Right cardiac atrium (tissue), 5 donors: ENCODE data around the gene CENPVL1. TPM values are rescaled to one million over a fixed set of nuclear protein-coding genes. Genes with fewer than 3 reads are reported as not detected.
"Not testable (repeated sequence)": the region's sequence is repeated elsewhere in the genome, so short reads cannot be mapped to it uniquely, and the experiment has no call there.

Experiments
- ATAC-seq, 2 donors: fragments of 200-7000 bp; cut with Tn5 transposase; one replicate each; pipeline versions ENCODE4 v1.8.0 to v1.9.1; 2020; ENCODE audit warnings: moderate library complexity in 2 of 2, mild to moderate bottlenecking in 1 of 2
- DNase-seq, 3 donors: peaks; one replicate each; pipeline ENCODE4 v3.0.0-alpha.2; 2020
- H3K27ac ChIP-seq: one replicate; pipeline ENCODE4 v1.5.1; 2013; ENCODE audit warnings: mild to moderate bottlenecking, low read length, control low read depth, moderate library complexity
- H3K27me3 ChIP-seq: one replicate; pipeline ENCODE4 v1.6.1; 2013; ENCODE audit not compliant: control insufficient read depth, insufficient read depth
- H3K4me1 ChIP-seq: one replicate; pipeline ENCODE4 v1.6.1; 2013; ENCODE audit warnings: low read length; ENCODE audit not compliant: control insufficient read depth, insufficient read depth
- H3K4me3 ChIP-seq: one replicate; pipeline ENCODE4 v1.5.1; 2013; ENCODE audit warnings: low read length, control low read depth
- H3K9me3 ChIP-seq: one replicate; pipeline ENCODE4 v1.6.1; 2013; ENCODE audit warnings: low read length; ENCODE audit not compliant: control insufficient read depth
- WGBS: extraction: QIAGEN DNeasy Blood & Tissue Kit; methylation state at CpG from one replicate; pipeline ENCODE4 v1.1.7; 2013; 5-methylcytosine and 5-hydroxymethylcytosine counted together
- intact Hi-C, 4 donors: fragments of 100-400 bp; cut with DNase I; formaldehyde crosslinking; loops; one replicate each; pipeline versions ENCODE4 v1.11.0 to v1.14.0; 2022 to 2023
- long read RNA-seq, 4 donors: library from polyadenylated mRNA; unstranded; transcript quantifications; one replicate each; pipeline ENCODE4 v2.0.0, GENCODE V29; 2020 to 2021
- polyA plus RNA-seq: library from polyadenylated mRNA; stranded (reverse); fragments of 200-250 nt; gene quantifications from one replicate; pipeline ENCODE4 v1.2.3, GENCODE V29; 2013
- total RNA-seq, 4 donors: library from RNA; stranded (reverse); fragmentation: NEBNext Ultra II Directional; extraction: Animal tissue kit (Norgen Biotek cat#: 25700); gene quantifications; one replicate each; pipeline ENCODE4 v1.2.1, GENCODE V29; 2021
- donor health status: healthy with polysubstance abuse.
- donor health status: DM: no; HTN: yes; CAD: no.
- donor health status: DM: no; HTN: no; CAD: no.
- donor health status: DM: no; HTN: yes; CAD: no; lungs with severe emphysema.
- donor health status: DM: yes; HTN: yes; CAD: no.

CENPVL1 gene
- total RNA-seq: not detected
- polyA plus RNA-seq: not detected
- long read RNA-seq, donor 1: 0 reads
- long read RNA-seq, donor 2: 0 reads
- long read RNA-seq, donor 3: 0 reads
- long read RNA-seq, donor 4: 0 reads

DNA sequence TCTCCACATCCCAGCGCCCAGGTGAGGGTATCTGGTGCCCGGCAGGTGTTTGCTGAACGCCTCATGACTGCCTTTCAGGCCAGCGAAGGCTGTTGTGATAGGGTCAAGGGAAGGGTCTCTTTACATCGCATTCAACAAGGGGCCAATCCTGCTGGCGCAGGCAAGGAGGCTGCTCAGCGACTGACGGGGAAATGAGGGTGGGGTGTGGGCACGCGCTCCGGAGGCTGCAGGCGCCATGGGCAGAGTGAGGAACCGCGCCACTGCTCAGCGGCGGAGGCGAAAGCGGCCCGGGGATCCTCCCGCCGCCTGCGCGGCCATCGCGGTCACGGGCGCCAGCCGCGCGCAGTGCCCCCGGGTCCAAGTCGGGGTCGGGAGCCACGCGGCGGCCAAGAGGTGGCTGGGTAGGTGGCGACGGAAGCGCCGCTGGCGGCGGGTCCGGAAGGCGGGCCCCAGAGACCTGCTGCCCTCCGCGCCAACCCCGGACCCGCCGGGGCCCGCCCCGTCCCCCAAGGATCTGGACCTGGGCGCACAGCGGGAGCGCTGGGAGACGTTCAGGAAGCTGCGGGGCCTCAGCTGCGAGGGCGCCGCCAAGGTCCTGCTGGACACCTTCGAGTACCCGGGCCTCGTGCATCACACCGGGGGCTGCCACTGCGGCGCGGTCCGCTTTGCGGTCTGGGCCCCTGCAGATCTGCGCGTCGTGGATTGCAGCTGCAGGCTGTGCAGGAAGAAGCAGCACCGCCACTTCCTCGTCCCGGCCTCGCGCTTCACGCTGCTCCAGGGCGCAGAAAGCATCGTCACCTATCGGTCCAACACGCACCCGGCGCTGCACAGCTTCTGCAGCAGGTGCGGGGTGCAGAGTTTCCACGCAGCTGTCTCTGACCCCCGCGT is at the start of gene CENPVL1:
Gene CENPVL1, plus strand, starts transcription at position 236 of the 888 bp plus-strand sequence. Its CDS starts 0 bp downstream, at position 236.
- DNase-seq, H3K4me3 ChIP-seq, ATAC-seq, H3K9me3 ChIP-seq, H3K27ac ChIP-seq, H3K27me3 ChIP-seq, H3K4me1 ChIP-seq, intact Hi-C loops: not testable (repeated sequence)
- WGBS: no CpG with 5 or more reads among the region's 87 CpGs

DNA sequence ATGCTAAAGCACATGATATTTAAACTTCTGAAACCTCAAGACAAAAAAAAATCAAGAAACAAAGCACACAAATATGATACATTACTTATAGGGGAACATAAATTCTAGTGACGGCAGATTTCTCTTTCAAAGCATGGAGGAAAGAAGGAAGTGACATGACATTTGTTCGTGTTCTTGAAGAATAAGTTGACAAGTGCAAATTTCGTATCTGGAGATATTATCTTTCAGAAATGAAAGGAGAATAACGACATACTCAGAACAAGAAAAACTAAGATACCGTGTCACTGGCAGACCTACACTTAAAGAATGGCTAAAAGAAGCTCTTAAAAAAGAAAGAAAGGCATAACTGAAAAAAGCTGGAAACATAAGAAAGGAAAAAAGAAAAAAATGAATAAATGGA is 44.3 kb upstream of the CENPVL1 start:
- 54% methylated on average over 5 of the region's 5 CpGs for WGBS
- Histone ChIP-seq H3K27ac (no peak overlapping the region), H3K27me3 (no peaks in the 10 kb centered on the region), H3K9me3 (no peaks in the 10 kb centered on the region), H3K4me3 (no peak overlapping the region), H3K4me1 (no peaks in the 10 kb centered on the region)
- intact Hi-C loops: no loop called here
- ATAC-seq (no peak), DNase-seq (no peak)

GRCh38 chrX:51679689-51680433 is 30.5 kb upstream of the CENPVL1 start:
- H3K27me3 ChIP-seq, H3K4me1 ChIP-seq, DNase-seq, H3K9me3 ChIP-seq, H3K27ac ChIP-seq, intact Hi-C loops, H3K4me3 ChIP-seq, ATAC-seq: not testable (repeated sequence)
- WGBS: no CpG with 5 or more reads among the region's 18 CpGs

DNA sequence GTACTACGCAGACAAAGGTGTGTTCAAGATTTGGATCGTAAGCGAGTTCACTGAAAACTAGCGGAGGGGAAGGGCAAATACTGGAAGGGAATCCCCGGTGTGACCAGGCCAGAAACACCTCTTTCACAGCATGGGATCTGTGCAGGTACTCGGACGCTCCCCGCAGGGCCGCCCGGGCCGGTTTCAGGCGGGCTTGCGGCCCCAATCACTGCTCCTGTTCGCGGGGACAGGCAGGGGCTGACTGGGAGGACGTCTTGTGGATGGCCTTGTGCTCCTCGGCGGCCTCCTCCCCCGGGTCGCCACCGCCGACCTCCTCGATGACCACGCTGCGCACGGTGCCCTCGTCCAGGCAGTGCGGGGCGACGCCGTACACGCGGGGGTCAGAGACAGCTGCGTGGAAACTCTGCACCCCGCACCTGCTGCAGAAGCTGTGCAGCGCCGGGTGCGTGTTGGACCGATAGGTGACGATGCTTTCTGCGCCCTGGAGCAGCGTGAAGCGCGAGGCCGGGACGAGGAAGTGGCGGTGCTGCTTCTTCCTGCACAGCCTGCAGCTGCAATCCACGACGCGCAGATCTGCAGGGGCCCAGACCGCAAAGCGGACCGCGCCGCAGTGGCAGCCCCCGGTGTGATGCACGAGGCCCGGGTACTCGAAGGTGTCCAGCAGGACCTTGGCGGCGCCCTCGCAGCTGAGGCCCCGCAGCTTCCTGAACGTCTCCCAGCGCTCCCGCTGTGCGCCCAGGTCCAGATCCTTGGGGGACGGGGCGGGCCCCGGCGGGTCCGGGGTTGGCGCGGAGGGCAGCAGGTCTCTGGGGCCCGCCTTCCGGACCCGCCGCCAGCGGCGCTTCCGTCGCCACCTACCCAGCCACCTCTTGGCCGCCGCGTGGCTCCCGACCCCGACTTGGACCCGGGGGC is 28.2 kb upstream of the CENPVL1 start:
- H3K4me1 ChIP-seq, H3K27ac ChIP-seq, DNase-seq, H3K4me3 ChIP-seq, intact Hi-C loops, ATAC-seq, H3K9me3 ChIP-seq, H3K27me3 ChIP-seq: not testable (repeated sequence)
- no CpG with 5 or more reads among the region's 88 CpGs for WGBS

DNA sequence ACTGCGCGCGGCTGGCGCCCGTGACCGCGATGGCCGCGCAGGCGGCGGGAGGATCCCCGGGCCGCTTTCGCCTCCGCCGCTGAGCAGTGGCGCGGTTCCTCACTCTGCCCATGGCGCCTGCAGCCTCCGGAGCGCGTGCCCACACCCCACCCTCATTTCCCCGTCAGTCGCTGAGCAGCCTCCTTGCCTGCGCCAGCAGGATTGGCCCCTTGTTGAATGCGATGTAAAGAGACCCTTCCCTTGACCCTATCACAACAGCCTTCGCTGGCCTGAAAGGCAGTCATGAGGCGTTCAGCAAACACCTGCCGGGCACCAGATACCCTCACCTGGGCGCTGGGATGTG is 27.6 kb upstream of the CENPVL1 start, which contains the start of gene CENPVL2:
Gene CENPVL2, minus strand, starts transcription at position 112 of the 343 bp plus-strand sequence. Its CDS starts 0 bp downstream, at position 112.
- WGBS: no CpG with 5 or more reads among the region's 30 CpGs
- H3K27me3 ChIP-seq, ATAC-seq, H3K27ac ChIP-seq, DNase-seq, H3K4me1 ChIP-seq, H3K4me3 ChIP-seq, H3K9me3 ChIP-seq, intact Hi-C loops: not testable (repeated sequence)

- Histone ChIP-seq H3K4me3 (no peak overlapping the region), H3K27me3 (no peaks in the 10 kb centered on the region), H3K4me1 (no peaks in the 10 kb centered on the region), H3K27ac (no peak overlapping the region), H3K9me3 (no peaks in the 10 kb centered on the region)
- ATAC-seq (no peak), DNase-seq (no peak)
- 79% methylated on average over 6 of the region's 6 CpGs for WGBS
- intact Hi-C loops: no loop called here
Measured at GRCh38 chrX:51694254-51694653, 16.1 kb upstream of the CENPVL1 start.

GRCh38 chrX:51697397-51697796 is 12.9 kb upstream of the CENPVL1 start:
- H3K27ac ChIP-seq: no peak overlapping the region
- no peaks in the 10 kb centered on the region for H3K9me3 ChIP-seq
- no peaks in the 10 kb centered on the region for H3K27me3 ChIP-seq
- H3K4me1 ChIP-seq: no peaks in the 10 kb centered on the region
- DNase-seq: no peak
- WGBS: 86% methylated on average over 8 of the region's 8 CpGs
- intact Hi-C loops: no loop called here
- no peak for ATAC-seq
- H3K4me3 ChIP-seq: no peak overlapping the region

GRCh38 chrX:51712943-51713647 is 2.8 kb downstream of the CENPVL1 start:
- WGBS: no CpG with 5 or more reads among the region's 18 CpGs
- H3K9me3 ChIP-seq, intact Hi-C loops: not testable (repeated sequence)

DNA sequence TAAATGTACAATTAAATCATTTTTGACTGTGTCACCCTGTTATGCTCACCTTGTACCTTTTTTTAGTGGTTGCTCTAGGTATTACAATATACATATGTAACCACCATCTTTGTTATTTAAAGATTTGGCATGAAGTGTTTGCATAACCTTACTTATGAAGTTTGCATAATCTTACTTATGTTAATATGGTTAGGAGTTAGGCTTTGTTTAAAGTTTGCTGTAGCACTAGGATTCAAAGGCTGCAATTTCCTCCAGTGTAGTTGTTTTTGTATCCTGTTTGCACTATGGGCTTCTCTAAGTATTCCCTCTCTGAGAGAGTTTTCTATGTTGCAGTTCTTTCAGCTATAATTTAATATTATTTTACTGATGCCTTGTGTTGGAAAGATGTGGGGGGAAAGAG is 17.9 kb downstream of the CENPVL1 start:
- intact Hi-C loops: no loop called here
- ATAC-seq (no peak), DNase-seq (no peak)
- no peaks in the 10 kb centered on the region for H3K4me1 ChIP-seq
- H3K27ac ChIP-seq: no peak overlapping the region
- no peaks in the 10 kb centered on the region for H3K27me3 ChIP-seq
- H3K4me3 ChIP-seq: no peak overlapping the region
- H3K9me3 ChIP-seq: no peaks in the 10 kb centered on the region

More at GRCh38 chrX:51712943-51713647, 2.8 kb downstream of the CENPVL1 start:
- not testable (repeated sequence) for H3K27ac ChIP-seq, DNase-seq, H3K4me3 ChIP-seq, H3K4me1 ChIP-seq, H3K27me3 ChIP-seq, ATAC-seq

DNA sequence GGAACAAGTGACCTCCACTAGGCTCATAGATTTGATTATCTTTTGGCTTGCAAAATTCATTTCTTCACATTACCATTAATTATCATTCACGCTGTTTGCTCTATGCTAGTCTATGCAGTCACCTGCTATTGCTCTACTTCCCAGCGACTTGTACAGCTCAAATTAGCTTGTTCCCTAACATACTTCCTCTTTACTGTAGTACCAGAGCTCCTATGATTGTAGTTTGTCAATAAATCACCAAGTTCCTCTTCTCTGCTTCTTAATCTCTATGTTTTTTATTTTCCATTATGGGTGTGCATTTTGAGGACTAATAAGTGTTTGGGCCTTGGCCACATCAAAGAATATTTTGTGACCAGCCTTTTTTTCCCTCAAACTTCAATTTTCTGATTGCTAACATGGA is 26.8 kb downstream of the CENPVL1 start:
- 65% methylated on average over 2 of the region's 2 CpGs for WGBS
- no peak for DNase-seq
- intact Hi-C loops: no loop called here
- H3K4me1 ChIP-seq: no peaks in the 10 kb centered on the region
- ATAC-seq: no peak
- no peak overlapping the region for H3K27ac ChIP-seq
- no peak overlapping the region for H3K4me3 ChIP-seq
- no peaks in the 10 kb centered on the region for H3K27me3 ChIP-seq
- H3K9me3 ChIP-seq: no peaks in the 10 kb centered on the region
